SKM-1 treated with dmso at 0.1 percent for 144 hours (cell line): ENCODE data around the gene EPHB3.
"Not testable (repeated sequence)": the region's sequence is repeated elsewhere in the genome, so short reads cannot be mapped to it uniquely, and the experiment has no call there.

Experiments
- DNase-seq: peaks from one replicate; lab custom pipeline; 2025; ENCODE audit not compliant: unreplicated experiment; lab: John Stamatoyannopoulos, UW

EPHB3 gene

GRCh38 chr3:184619787-184620430, 58.3 kb downstream of the EPHB3 start:
- DNase-seq = no peak

DNA sequence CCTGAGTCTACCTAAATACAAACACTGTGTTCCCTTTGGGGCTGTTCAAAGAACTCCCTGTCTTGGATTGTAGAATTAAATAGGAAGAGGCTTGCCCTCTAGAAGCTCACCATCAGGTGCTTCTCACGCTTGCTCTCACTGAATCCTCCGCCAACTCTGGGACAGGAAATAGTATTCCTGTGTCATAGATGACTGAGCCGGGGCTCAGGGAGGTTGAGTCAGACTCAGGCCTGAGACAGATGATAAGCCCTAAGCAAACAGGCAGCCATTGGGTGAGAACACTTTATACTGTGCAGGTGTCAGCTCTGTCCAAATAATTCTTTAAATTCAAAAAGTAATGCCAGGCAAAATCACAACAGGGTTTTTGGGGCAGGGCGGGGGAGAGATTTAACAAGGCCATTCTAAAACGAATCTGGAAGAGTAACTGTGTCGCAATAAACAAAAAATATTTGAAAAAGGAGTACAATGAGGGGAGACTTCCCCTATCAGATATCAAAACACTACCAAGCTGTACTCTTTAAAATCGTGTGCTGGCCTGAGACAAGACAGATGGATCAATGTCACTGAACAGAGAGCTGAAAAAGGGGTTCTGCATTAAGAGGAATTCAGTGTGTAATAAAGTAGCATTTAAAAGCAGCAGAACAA, 59.0 kb downstream of the EPHB3 start:
- no peak for DNase-seq

DNA sequence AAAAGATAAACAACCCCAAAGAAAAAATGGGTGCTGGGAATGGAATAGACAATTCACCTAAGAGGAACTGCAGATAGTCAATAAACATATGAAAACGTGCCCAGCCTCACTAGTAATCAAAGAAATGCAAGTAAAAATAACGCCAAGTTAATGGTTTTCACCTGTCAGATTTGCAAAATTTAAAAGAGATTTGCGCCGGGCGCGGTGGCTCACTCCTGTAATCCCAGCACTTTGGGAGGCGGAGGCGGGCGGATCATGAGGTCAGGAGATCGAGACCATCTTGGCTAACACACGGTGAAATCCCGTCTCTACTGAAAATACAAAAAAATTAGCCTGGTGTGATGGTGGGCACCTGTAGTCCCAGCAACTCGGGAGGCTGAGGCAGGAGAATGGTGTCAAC, 60.6 kb downstream of the EPHB3 start:
- DNase-seq = not testable (repeated sequence)

DNA sequence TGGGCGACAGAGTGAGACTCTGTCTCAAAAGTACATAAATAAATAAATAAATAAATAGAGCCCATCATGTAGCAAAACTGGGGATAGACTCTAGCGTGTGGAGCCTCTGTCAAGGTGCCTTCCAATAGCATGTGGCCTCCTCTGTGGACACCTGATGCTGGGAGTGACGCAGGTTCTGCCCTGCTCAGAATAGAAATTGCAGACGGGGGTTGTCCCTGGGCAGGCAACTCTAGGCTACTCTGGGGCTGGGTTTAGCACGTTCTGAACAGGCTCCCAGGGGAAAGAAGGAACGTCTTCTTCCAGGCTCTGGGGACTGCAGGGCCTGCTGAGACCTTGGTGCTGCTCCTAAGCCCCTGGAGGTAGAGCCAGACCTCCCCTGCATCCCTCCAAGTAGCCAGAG, 65.3 kb downstream of the EPHB3 start:
- no peak for DNase-seq

DNA sequence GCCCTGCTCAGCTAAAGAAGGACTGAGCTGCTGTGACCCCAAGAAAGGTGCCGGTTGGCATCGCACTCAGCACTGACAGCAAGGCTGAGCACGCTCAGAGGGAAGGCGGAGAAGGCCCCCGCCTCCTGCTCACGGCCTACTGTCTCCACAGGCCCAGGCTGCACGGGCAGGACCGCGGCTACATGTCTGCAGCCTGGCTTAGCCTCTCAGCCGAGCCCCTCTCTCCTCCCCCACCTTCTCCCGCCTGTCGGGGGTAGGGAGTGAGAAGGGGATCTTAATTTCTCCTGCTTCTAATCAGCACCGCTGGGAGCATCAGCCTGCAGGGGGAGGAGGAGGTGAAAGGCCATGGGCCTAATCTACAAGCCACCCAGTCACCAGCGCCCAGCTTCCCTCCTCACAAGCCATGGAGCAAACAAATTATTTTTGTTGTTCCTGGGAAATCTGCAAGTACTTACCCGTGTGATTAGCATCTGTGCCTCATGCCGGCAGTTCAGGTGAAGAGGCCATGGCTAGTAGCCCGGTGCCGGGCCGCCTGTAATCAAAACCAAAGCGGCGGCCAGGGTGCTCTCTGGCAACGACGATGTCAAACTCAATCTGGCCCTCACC, 68.1 kb downstream of the EPHB3 start:
- DNase-seq = no peak

- DNase-seq = no peak
Measured at GRCh38 chr3:184630861-184631471, 69.4 kb downstream of the EPHB3 start.

DNA sequence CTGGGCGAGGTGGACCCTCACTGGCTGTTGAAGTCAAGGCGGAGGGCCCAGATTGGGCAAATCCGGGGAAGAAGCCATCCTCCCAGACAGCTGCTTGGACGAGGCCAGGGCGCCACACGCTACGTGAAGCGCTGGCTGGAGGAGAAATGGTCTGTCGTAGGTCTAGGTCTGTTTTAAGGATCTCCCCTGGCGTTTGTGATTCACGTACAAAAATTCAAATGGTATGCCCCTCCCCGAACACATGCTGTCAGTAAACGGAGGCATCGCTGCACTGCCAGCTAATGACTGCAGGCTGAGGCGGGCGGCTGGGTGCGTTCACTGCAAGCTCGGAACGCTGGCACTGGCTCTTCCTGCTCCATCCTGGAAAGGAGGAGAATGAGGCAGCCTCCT, 69.9 kb downstream of the EPHB3 start:
- no peak for DNase-seq
